Muscle of back (tissue), 11 donors: ENCODE results near the gene ZAP70. TPM values are rescaled to one million over a fixed set of nuclear protein-coding genes. Genes with fewer than 3 reads are reported as not detected.

Experiments used
- DNase-seq, 3 donors: peaks; one replicate each; pipeline versions ENCODE4 v3.0.0 to v3.0.0-alpha.2; 2013
- polyA plus RNA-seq, 10 donors: library from polyadenylated mRNA; unstranded; fragments of 120-200 nt; gene quantifications; one replicate each; pipeline ENCODE4 v1.2.1, GENCODE V29; 2013; ENCODE audit not compliant: insufficient read length in 10 of 10

Gene ZAP70
- polyA plus RNA-seq, 10 donors, result 1.6 to 12.4 (median 3.0) TPM

GRCh38 chr2:97732436-97733340, 19.3 kb downstream of the ZAP70 start:
- DNase-seq, result no peak

GRCh38 chr2:97733341-97734035, 20.1 kb downstream of the ZAP70 start:
- DNase-seq, result no peak

- no peak for DNase-seq
Observed at GRCh38 chr2:97734061-97735051, 21.0 kb downstream of the ZAP70 start.

- DNase-seq, result no peak
Observed at GRCh38 chr2:97735161-97735561, 21.8 kb downstream of the ZAP70 start.

- DNase-seq, result no peak
Observed at GRCh38 chr2:97736185-97736584, 22.8 kb downstream of the ZAP70 start.

- no peak for DNase-seq
Observed at GRCh38 chr2:97736608-97737330, 23.4 kb downstream of the ZAP70 start.

GRCh38 chr2:97737421-97738178, 24.2 kb downstream of the ZAP70 start:
- DNase-seq, result no peak

DNA sequence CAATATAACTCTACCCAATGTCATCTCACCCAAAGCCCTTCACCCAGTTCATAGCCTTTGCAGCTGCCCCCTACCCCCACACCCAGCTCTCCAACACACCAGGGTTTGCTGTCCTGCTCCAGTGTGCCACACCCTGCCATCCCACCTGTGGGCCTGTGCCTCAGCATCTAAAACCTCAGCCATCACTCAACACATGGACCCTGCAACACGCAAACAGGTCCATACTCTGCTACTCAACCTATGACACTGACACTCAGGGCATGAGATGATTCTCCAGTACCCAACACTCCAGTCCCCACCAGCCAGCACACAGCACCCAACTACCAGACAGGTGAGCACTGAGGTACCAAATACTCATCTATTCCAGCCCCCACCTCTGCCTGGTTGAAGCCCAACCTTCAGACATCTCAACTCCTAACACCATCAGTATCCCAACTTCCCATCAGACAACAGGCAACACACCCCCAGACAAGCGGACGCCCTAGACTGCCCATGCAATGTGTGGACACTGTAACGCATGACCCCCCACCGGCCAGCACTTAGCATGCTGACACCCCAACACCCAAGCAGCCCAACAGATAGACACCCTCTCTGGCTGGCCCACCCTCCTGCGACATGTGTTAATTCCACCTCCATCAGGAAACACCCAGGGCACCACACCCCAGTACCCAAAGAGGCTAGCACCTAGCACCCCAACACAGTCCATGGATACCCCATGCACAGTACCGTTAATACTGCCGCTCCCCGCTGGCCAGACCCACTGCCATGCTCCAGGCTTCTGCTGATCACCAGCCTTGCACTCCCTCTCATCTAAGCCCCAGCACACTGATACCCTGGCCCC, 25.0 kb downstream of the ZAP70 start:
- no peak for DNase-seq

DNA sequence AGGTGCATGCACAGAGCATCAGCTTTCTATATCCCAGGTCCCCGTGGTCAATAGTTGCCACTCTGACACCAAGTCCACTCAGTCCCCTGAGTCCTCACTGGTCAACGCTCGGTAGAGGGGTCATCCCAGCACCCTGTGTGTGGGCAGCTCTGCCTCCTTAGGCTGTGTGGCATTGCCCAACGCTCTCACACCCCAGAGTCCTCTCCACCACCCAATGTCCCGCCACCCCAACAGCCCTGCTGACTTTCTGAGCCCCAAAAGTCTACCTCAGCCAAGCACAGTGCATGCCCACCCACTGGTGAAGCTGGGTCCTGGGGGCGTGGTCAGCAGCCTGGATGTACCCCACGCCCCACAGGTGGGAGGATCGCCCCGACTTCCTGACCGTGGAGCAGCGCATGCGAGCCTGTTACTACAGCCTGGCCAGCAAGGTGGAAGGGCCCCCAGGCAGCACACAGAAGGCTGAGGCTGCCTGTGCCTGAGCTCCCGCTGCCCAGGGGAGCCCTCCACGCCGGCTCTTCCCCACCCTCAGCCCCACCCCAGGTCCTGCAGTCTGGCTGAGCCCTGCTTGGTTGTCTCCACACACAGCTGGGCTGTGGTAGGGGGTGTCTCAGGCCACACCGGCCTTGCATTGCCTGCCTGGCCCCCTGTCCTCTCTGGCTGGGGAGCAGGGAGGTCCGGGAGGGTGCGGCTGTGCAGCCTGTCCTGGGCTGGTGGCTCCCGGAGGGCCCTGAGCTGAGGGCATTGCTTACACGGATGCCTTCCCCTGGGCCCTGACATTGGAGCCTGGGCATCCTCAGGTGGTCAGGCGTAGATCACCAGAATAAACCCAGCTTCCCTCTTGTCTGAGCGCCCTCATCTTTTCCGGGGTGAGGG, 25.9 kb downstream of the ZAP70 start:
- DNase-seq, result no peak

- no peak for DNase-seq
Observed at GRCh38 chr2:97739893-97740245, 26.5 kb downstream of the ZAP70 start.

DNA sequence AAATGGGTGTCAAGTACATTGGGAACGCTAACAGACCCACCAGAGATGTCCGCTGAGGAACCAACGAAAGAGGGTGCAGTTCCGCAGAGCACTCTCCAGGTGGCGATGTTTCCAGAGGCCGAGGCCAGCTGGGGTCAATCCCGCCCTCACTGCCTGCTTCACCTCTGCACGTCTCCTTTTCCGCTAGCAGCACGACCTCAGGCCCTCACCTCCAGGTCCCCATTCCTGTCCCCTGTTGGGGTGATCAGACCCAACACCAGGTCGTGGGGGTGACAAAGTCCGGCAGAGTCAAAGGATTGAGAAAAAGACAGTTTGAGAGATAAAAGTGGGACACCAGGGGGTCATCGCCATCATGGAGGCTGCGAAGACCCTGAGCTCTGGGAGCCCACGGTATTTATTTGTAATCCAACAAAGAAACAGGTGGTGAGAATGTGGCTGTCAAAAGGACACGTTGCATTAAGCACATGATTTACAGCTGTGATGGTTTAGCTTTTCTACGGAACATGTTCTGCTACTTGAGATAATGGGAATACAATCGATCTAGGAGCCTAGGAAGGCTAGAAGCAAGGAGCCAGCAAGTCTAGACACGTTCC, 27.3 kb downstream of the ZAP70 start:
- DNase-seq, result peak in 1 of 3 donors; percentile 46

GRCh38 chr2:97741251-97741650, 27.9 kb downstream of the ZAP70 start:
- no peak for DNase-seq

- no peak for DNase-seq
Observed at GRCh38 chr2:97741686-97742085, 28.3 kb downstream of the ZAP70 start.

GRCh38 chr2:97742381-97742847, 29.0 kb downstream of the ZAP70 start:
- DNase-seq, result no peak

DNA sequence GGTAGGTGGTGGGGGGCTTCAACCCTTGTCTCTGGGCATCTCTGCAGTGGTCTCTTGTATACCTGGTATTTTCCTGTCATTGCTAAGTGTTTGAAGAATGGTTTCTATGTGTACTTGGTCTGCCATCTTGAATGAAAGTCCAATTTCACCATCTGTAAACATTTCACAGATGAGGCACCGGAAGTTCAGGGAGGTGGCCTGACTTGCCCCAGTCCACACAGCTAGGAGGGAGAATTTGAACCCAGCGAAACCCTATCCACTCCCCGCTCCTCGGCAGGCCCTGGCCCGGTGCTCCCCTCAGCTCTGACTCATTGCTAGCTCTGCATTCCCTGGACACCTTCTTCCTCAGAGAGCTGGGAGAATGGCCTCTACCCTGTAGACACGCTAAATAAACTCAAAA, 30.5 kb downstream of the ZAP70 start:
- no peak for DNase-seq

DNA sequence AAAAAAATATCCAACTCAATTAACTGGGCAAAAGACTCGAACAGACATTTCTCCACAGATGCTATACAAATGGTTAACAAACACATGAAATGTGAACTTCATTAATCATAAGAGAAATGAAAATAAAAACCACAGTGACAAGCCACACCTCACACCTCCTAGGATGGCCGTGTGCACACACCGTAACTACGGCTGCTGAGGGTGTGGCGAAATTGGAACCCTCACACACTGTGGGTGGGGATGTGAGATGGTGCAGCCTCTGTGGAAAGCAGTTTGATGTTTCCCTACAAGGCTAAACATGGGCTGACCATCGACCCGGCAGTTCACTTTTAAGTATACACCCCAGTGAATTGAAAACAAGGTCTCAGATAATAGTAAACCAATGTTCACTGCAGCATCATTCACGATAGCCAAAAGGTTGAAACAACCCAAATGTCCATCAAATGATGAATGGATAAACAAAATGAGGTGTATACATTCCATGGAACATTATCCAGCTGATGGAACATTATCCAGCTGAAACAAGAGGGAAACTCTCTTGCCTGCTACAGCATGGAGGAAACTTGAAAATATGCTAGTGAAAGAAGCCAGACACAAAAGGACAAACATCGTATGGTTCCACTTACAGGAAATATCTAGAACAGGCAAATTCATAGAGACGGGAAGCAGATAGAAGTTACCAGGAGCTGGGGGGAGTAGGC, 32.2 kb downstream of the ZAP70 start:
- no peak for DNase-seq

- no peak for DNase-seq
Observed at GRCh38 chr2:97747285-97747684, 33.9 kb downstream of the ZAP70 start.
